Breast epithelium (tissue), 3 donors: Measurements from ENCODE around the gene TUBGCP2.

ENCODE experiments used
- POLR2AphosphoS5 ChIP-seq, 3 donors: sonication (generic); formaldehyde crosslinking; IDR thresholded peaks; one replicate each; pipeline ENCODE4 v1.6.1; 2017; ENCODE audit warnings: antibody characterized with exemption in 3 of 3
- TF ChIP-seq, protein P1 (sequence below), 3 donors: fragments of 450-650 bp; IDR thresholded peaks; one replicate each; pipeline ENCODE4 v1.5.1; 2016 to 2017; ENCODE audit warnings: antibody characterized with exemption in 3 of 3, mild to moderate bottlenecking in 3 of 3, moderate library complexity in 3 of 3

DNA sequence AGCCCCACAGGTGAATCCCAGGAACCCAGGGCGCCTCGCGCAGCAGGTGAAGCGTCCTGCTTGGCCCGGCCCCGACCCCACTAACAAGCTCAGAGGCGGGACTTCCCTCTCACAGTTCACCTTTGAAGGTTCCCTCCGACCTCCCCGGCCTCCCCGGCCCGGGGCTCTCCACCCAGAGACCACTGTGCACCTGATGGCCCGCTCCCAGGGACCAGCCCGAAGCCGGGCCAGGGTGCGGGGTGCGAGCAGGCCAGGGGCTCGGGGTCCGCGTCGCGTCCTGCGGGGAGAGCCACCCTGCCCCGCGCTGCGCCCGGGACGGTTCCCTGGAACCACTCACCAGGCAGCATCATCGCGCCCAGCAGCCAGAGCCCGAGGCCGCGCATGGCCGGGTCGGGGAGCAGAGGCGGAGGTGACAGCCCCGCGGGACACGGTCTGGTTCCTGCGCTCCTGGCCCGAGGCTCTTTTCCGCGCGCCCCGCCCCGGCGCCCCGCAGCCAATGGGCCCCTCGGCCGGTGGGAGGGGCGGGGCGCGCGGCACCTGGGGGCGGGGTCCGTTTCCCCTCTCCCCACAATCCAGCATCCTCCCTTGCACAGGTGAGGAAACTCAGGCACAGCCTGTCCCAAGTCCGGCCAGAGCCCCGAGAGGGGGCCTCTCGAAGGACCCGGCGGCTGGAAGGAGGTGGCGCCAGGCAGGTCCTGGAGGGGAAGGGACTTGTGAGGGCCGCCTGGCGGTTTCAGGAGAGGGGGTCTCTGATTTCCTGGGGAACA, 32.1 kb downstream of the TUBGCP2 start, which contains the start of gene ADAM8:
- TF ChIP-seq, protein P1, sequence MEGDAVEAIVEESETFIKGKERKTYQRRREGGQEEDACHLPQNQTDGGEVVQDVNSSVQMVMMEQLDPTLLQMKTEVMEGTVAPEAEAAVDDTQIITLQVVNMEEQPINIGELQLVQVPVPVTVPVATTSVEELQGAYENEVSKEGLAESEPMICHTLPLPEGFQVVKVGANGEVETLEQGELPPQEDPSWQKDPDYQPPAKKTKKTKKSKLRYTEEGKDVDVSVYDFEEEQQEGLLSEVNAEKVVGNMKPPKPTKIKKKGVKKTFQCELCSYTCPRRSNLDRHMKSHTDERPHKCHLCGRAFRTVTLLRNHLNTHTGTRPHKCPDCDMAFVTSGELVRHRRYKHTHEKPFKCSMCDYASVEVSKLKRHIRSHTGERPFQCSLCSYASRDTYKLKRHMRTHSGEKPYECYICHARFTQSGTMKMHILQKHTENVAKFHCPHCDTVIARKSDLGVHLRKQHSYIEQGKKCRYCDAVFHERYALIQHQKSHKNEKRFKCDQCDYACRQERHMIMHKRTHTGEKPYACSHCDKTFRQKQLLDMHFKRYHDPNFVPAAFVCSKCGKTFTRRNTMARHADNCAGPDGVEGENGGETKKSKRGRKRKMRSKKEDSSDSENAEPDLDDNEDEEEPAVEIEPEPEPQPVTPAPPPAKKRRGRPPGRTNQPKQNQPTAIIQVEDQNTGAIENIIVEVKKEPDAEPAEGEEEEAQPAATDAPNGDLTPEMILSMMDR (IDR thresholded peaks at IDR 0.05) = no peak
- no peak for TF ChIP-seq POLR2AphosphoS5 (IDR thresholded peaks at IDR 0.05)
